Measurements from ENCODE around the gene TAF4B.

The TAF4B gene

DNA sequence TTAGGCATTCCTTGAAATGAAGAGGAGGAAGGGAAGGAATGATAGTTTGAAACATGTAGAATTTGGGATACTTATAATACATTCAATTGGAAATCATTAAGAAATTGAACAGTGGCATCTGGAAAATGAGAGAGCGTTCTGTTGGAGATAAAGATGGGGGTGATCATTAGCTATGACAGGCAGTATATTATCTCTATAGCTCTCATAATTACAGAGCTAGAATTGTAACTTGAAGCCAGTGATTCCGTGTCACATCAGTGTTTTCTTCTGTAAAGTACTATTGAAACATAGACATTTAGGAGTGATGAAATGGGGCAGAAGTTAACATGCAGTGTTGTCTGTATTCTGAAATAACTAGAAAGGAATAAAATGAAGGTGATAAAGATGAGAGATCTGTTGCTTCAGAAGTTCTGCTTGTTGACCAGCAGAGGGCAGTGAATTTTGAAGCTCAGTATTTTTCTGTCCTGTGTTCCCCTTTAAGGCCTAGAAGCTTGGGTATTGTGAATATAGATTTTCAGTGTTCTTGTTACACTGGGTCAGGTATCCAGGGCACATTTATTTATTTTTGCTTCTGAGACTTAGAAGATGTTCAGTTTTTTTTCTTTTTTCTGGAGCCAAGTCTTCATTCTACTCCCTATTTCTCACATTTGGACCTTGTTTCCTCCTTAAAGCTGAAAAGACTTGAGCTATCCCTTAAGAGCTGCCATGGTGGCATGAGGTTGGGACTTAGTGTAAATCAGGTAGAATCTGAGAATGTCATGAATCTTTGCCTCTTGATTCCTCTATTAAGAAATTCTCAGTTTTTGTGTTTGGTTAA, 157.4 kb downstream of the TAF4B start:
- no peak for DNase-seq

DNA sequence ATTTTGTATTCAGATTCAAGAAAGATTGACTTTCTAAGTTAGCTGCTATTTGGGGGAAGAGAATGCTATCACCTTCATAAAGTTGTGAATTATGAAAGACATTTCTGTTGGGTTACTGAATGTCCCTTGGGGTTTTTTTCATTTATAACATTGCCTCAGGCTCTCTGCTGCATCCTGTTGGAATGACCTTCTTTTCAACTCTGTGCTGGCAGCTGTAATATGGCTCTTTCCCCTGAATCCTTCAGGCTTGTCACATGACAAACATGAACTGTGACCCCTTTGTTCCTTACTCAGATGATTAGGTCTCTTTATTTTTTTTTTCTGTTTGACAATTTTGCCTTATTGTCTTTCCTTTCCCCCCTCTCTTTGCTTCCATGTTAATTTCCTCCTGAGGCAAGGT, 159.8 kb downstream of the TAF4B start:
- DNase-seq: no peak

DNA sequence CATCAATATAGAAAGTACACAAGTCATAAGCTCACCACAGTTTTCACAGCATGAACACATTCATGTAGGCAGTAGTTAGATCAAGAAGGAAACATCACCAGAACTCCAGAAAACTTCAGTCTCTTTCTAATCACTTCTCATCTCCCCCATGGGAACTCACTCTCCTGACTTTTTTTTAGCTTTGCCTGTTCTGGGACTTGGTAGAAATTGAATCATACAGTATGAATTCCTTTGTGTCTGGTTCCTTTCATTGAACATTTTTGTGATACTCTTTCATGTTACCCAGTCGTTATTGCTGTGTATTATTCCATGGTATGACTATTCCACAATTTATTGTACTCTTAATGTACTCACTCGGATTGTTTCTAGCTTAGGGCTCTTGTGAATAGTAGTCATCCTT, 160.2 kb downstream of the TAF4B start:
- no peak for DNase-seq

DNA sequence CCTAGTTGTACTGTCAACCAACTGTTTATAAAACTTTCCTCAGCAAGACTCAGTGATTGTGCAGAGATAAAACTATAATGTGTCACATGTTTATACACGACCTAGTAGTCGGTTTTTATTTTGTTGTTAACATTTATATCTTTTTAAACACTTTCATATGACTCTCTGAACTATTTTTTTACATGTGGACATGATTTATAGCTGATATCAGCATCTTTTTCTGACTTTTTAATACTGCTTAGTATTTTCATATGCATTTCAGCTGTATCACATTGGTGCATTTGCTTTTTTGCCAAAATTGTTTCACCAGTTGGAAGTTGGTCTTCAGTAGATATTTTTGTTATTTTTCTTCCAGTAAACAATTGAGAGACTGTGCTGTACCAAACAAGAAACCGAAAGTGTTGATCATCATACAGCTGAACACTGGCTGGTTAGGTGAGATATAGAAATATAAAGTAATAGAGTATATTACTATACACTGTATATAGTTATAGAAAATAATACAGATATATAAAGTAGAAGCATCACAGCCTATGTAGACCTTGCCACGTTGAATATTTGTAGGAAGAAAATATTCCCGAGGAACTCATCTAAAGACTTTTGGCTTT, 167.9 kb downstream of the TAF4B start:
- DNase-seq: no peak

DNA sequence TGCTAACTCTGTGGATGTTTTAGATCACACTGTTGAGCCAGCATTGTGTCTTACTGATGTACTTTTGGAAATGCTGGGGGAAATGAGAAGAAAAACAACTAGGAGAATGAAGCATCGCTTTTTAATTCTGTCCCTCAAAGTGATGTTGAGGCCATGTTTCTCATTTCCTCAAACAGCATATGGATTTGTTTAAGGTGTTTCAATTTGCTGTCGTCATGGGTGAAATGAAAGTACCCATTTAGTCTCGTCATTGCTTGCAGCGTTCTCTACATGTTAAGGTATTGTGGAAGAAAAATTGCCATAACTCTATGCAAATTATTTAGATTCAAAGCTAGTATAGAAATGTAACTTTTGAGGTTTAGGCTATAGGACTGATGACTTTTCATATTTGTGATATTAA, 170.8 kb downstream of the TAF4B start:
- DNase-seq: no peak

- no peak for DNase-seq
These were observed 177.2 kb downstream of the TAF4B start for GRCh38 chr18:26403491-26403890.

- DNase-seq: no peak
These were observed 179.1 kb downstream of the TAF4B start for GRCh38 chr18:26405190-26405801.

GRCh38 chr18:26406324-26406723, 180.1 kb downstream of the TAF4B start:
- no peak for DNase-seq

GRCh38 chr18:26406854-26407517, 180.7 kb downstream of the TAF4B start:
- DNase-seq: no peak

DNA sequence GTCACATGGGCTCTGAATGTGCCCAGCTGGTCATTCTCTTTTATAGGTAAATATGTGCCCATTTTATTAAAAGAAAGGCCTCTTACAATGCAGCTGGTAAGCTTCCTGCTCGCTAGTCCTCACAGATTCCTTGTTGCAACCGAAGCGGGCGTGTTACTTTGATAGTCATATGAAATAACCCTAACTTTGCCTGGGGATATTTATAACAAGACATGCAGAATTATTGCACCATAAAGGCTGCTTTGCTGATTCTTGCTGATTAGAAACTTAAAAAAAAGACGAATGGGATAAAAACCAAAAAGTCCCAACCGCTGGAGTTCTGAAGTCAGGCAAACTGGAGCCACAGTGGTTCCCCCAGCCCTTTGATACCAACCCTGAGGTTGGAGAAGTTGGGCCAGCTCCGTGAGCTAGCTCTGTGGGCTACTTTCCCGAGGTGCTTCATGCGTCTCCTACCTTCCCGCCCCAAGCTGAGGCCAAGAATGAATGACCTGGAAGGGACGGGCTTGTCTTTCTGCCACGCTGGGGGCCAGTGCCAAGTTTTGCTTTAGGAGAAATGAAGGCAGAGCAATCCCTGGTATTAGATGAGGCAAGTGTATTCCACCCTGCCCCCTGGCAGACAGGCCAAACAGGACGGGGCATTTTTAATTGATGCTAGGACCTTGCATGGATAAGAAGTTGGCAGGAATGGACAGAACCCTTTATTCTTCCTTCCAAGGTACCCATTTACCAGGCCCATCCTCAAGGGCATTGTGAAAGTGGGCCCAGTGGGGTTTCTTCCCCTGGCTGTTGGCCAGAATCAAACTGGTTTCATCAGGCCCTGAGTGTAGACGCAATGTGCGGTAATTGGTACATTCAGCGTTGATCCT, 181.7 kb downstream of the TAF4B start:
- no peak for DNase-seq

DNA sequence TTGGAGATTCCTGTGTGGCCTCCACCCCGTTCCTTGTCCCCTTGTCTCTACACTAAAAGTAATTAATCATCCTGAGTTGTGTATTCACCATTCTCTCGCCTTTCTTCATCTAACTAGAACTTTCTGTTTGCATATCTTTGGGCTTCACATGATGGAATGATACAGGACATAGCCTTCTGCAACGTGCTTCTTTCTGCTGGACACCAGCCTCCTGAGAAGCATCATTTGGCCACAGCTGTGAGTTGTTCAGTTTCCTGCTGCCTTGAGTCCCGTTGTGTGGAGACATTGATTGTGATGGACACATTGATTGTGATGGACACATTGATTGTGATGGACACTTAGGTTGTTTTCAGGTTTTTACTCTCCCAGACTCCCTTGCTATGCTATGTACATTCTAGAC, 182.8 kb downstream of the TAF4B start:
- DNase-seq: no peak

- no peak for DNase-seq
These were observed 188.7 kb downstream of the TAF4B start for GRCh38 chr18:26414901-26415440.

DNA sequence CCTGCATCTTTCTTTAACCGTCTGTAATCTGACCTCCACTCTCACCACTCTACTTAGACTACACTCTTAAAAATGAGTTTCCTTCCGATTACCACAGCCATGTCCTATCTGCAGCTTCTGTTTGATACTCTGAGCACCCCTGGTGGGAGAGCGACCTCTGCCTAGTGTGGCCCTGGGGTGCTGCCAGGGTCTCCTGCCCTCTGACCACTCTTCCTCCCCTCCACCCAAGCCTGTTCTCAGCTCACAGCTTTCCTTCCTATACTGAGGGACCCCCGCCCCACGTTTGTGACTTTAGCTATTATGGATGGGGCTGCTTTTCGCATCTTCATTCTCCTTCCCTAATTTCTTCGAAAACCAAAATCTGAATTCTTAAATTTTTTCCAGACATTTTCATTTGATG, 189.4 kb downstream of the TAF4B start:
- DNase-seq: no peak

DNA sequence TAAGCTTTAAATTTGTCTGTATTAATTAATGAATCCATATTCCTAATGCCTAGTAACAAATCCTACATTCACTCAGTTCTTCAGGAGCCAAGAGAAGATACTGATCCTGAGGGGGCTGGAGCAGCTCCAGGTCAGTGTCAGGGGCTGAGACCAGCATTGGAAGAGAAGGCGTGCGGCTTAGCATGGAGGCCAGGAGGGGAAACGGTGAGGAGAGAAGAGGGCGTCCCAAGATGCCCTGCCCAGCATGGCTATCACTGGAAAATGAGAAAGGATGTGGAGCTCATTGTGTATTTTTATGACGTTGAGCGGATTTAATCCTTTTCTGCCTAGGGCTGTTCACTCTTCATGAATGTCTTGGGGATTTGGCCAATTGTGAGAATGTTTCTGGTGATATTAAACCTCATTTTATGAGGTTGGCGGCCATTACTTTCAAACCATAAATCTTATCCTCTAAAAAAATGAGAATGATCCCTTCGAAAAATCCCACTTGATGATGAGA, 190.5 kb downstream of the TAF4B start:
- no peak for DNase-seq

- no peak for DNase-seq
These were observed 190.9 kb downstream of the TAF4B start for GRCh38 chr18:26417190-26417589.

DNA sequence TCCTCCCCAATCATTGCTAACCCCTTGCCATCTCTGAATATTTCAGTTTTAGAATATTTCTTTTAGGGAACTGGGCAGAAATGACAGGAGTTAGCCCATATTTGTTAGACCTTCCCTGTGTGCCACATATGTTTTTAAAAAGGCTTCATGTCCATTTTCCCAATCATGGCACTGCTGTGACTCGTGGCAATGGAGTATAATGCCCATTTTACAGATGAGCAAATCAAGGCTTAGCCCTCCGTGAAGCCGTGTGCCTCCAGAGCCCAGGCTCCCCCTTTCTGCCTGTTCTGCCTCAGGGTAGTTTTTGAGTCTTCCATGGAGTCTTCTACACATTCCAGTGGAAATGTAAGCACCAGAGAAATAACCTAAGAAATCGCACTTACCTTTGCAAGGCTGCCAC, 192.0 kb downstream of the TAF4B start:
- DNase-seq: no peak

- no peak for DNase-seq
These were observed 193.5 kb downstream of the TAF4B start for GRCh38 chr18:26419746-26420145.

GRCh38 chr18:26421503-26421902, 195.3 kb downstream of the TAF4B start:
- no peak for DNase-seq

- no peak for DNase-seq
These were observed 195.7 kb downstream of the TAF4B start for GRCh38 chr18:26421931-26422330.

- DNase-seq: no peak
These were observed 196.4 kb downstream of the TAF4B start for GRCh38 chr18:26422472-26423162.

- DNase-seq: no peak
These were observed 198.3 kb downstream of the TAF4B start for GRCh38 chr18:26424428-26425147.
